Keratinocyte (primary cell): ENCODE data around the gene CTNNA2. TPM values are rescaled to one million over a fixed set of nuclear protein-coding genes. Genes with fewer than 3 reads are reported as not detected.

ENCODE experiments used
- DNase-seq: peaks from one replicate; pipeline ENCODE4 v3.0.0-alpha.2; 2011; ENCODE audit warnings: low read depth, missing footprints, low spot score
- FAIRE-seq: peaks from 2 replicates; lab custom pipeline; 2011; peaks lifted over from hg19 to GRCh38; lab: Jason Lieb, UNC
- H2AFZ ChIP-seq: 2 replicates; pipeline ENCODE4 v1.6.0; 2012; ENCODE audit warnings: low read length, control low read depth, inconsistent platforms; ENCODE audit not compliant: control insufficient read depth
- H3K27ac ChIP-seq: 2 replicates; pipeline ENCODE4 v1.5.1; 2011; ENCODE audit warnings: low read length; ENCODE audit not compliant: control insufficient read depth, insufficient read depth
- H3K27me3 ChIP-seq: 3 replicates; pipeline ENCODE4 v1.6.0; 2011; ENCODE audit warnings: low read length; ENCODE audit not compliant: control insufficient read depth, insufficient read depth; ENCODE audit errors: extremely low read depth
- H3K36me3 ChIP-seq, 2 experiments: 2 replicates in 1 of 2; 3 replicates in 1 of 2; pipeline ENCODE4 v1.5.1; 2011; ENCODE audit warnings: low read length in 2 of 2, mild to moderate bottlenecking in 1 of 2; ENCODE audit not compliant: control insufficient read depth in 2 of 2, insufficient read depth in 2 of 2; ENCODE audit errors: extremely low read depth in 1 of 2
- H3K4me1 ChIP-seq: 3 replicates; pipeline ENCODE4 v1.5.1; 2011; ENCODE audit warnings: low read length; ENCODE audit not compliant: control insufficient read depth, insufficient read depth; ENCODE audit errors: extremely low read depth
- H3K4me2 ChIP-seq: 3 replicates; pipeline ENCODE4 v1.6.0; 2011; ENCODE audit warnings: low read depth, low read length; ENCODE audit not compliant: control insufficient read depth, insufficient read depth; ENCODE audit errors: extremely low read depth
- H3K4me3 ChIP-seq, 3 experiments: fragments of 200-600 bp in 1 of 3; sonication (generic) in 1 of 3; 2 replicates in 2 of 3; 3 replicates in 1 of 3; pipeline ENCODE4 v1.5.1; 2011 to 2016; ENCODE audit warnings: low read length in 3 of 3, mild to moderate bottlenecking in 3 of 3, control low read depth in 2 of 3, inconsistent platforms in 1 of 3, low read depth in 1 of 3, mixed read lengths in 1 of 3, mixed run types in 1 of 3, moderate library complexity in 1 of 3; ENCODE audit not compliant: control insufficient read depth in 2 of 3, insufficient read depth in 2 of 3; ENCODE audit errors: extremely low read depth in 1 of 3
- H3K79me2 ChIP-seq: 2 replicates; pipeline ENCODE4 v1.6.0; 2012; ENCODE audit warnings: low read length; ENCODE audit not compliant: control insufficient read depth, insufficient read depth
- H3K9ac ChIP-seq: 3 replicates; pipeline ENCODE4 v1.6.0; 2011; ENCODE audit warnings: low read length; ENCODE audit not compliant: control insufficient read depth, insufficient read depth; ENCODE audit errors: extremely low read depth
- H3K9me1 ChIP-seq: 3 replicates; pipeline ENCODE4 v1.6.0; 2011; ENCODE audit warnings: low read length; ENCODE audit not compliant: control insufficient read depth, insufficient read depth; ENCODE audit errors: extremely low read depth
- H3K9me3 ChIP-seq: 2 replicates; pipeline ENCODE4 v1.5.1; 2012; ENCODE audit warnings: low read depth, low read length; ENCODE audit not compliant: control insufficient read depth
- H4K20me1 ChIP-seq: 3 replicates; pipeline ENCODE4 v1.6.0; 2011; ENCODE audit warnings: low read length; ENCODE audit not compliant: control insufficient read depth, insufficient read depth; ENCODE audit errors: extremely low read depth
- EZH2 ChIP-seq: IDR thresholded peaks from one replicate; pipeline ENCODE4 v1.6.1; 2012; ENCODE audit warnings: inconsistent platforms, mild to moderate bottlenecking, low read length, moderate library complexity
- dilution Hi-C: fragments of 300-500 bp; cut with MboI; formaldehyde crosslinking; loops from one replicate; pipeline ENCODE4 v1.7.0; 2020; ENCODE audit warnings: low sequenced_read_pairs; ENCODE audit not compliant: extremely low pct_ligation_motif_present
- polyA plus RNA-seq, 5 experiments: library from polyadenylated mRNA; depleted of rRNA in 3 of 5; stranded (reverse) in 3 of 5; stranded (forward) in 1 of 5; unstranded in 1 of 5; fragments of >200 nt; gene quantifications; 1 replicate in 1 of 5; 2 replicates in 3 of 5; 3 replicates in 1 of 5; pipeline versions ENCODE4 v1.2.1 to v1.2.3, GENCODE V29; 2011 to 2012; ENCODE audit warnings: missing spikeins in 2 of 5, low read depth in 1 of 5, low replicate concordance in 1 of 5
- TF ChIP-seq, protein P1 (sequence below), 3 experiments: IDR thresholded peaks in 1 of 3; conservative IDR thresholded peaks in 1 of 3; optimal IDR thresholded peaks in 1 of 3; 2 replicates in 2 of 3; 3 replicates in 1 of 3; pipeline versions ENCODE3 to v1.5.1; 2011; ENCODE audit warnings: low read length in 3 of 3, mild to moderate bottlenecking in 3 of 3, moderate library complexity in 2 of 3, control low read depth in 1 of 3, inconsistent platforms in 1 of 3; ENCODE audit not compliant: insufficient read depth in 2 of 3; ENCODE audit errors: extremely low read depth in 1 of 3

Gene CTNNA2
- polyA plus RNA-seq, 1 donor (not counting 4 experiments of a cell fraction or from before 2014, with no cell fraction given): not detected

GRCh38 chr2:79833235-79833878 lies 320.5 kb downstream of the CTNNA2 start:
- no peak overlapping the region for H3K9ac ChIP-seq
- no peaks in the 10 kb centered on the region for H3K79me2 ChIP-seq
- no peaks in the 10 kb centered on the region for H3K27me3 ChIP-seq
- no peaks in the 10 kb centered on the region for H3K9me1 ChIP-seq
- no peaks in the 10 kb centered on the region for H3K9me3 ChIP-seq
- no peak overlapping the region for H3K27ac ChIP-seq
- no peaks in the 10 kb centered on the region for H3K36me3 ChIP-seq
- no peak overlapping the region for H3K4me2 ChIP-seq
- TF ChIP-seq, protein P1, sequence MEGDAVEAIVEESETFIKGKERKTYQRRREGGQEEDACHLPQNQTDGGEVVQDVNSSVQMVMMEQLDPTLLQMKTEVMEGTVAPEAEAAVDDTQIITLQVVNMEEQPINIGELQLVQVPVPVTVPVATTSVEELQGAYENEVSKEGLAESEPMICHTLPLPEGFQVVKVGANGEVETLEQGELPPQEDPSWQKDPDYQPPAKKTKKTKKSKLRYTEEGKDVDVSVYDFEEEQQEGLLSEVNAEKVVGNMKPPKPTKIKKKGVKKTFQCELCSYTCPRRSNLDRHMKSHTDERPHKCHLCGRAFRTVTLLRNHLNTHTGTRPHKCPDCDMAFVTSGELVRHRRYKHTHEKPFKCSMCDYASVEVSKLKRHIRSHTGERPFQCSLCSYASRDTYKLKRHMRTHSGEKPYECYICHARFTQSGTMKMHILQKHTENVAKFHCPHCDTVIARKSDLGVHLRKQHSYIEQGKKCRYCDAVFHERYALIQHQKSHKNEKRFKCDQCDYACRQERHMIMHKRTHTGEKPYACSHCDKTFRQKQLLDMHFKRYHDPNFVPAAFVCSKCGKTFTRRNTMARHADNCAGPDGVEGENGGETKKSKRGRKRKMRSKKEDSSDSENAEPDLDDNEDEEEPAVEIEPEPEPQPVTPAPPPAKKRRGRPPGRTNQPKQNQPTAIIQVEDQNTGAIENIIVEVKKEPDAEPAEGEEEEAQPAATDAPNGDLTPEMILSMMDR (optimal IDR thresholded peaks at IDR 0.05 in 1 of 3, IDR thresholded peaks at IDR 0.05 in 1 of 3, conservative IDR thresholded peaks at IDR 0.05 in 1 of 3; ENCODE audit: extremely low read depth in 1 of 3, insufficient read depth in 2 of 3, low read length in 3 of 3): no peak
- TF ChIP-seq EZH2: no peak
- FAIRE-seq: no peak
- dilution Hi-C loops: no loop called here
- H4K20me1 ChIP-seq: no peaks in the 10 kb centered on the region
- H3K4me1 ChIP-seq: no peaks in the 10 kb centered on the region
- H3K4me3 ChIP-seq: no peak overlapping the region
- no peak for DNase-seq
- no peak overlapping the region for H2AFZ ChIP-seq

DNA sequence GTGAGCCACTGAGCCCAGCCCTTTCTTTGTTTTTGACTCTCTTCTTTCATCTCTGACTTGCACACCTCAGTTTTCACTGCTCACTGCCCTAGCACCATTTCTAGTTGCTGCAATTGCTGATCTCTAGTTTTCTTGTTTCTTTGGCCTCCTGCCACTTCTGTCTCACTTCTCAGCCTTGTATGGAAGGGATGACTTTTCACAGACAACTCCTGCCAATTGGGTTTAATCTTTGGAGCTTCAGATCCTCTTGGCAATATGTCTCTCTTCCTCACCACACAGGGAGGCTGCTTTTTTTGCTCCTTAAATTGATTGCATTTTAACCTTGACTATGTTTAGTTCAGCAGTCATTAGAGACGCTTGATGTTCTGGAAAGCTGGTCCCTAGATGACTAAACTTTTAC lies 323.1 kb downstream of the CTNNA2 start:
- dilution Hi-C loops: no loop called here
- TF ChIP-seq, protein P1 (optimal IDR thresholded peaks at IDR 0.05 in 1 of 3, IDR thresholded peaks at IDR 0.05 in 1 of 3, conservative IDR thresholded peaks at IDR 0.05 in 1 of 3; ENCODE audit: extremely low read depth in 1 of 3, insufficient read depth in 2 of 3, low read length in 3 of 3): no peak
- no peak for TF ChIP-seq EZH2
- Histone ChIP-seq H3K27me3 (no peaks in the 10 kb centered on the region), H3K4me3 (no peak overlapping the region), H3K4me2 (no peak overlapping the region), H3K9me3 (no peaks in the 10 kb centered on the region), H2AFZ (no peak overlapping the region), H3K4me1 (no peaks in the 10 kb centered on the region), H3K27ac (no peak overlapping the region), H3K9me1 (no peaks in the 10 kb centered on the region), H3K79me2 (no peaks in the 10 kb centered on the region), H3K9ac (no peak overlapping the region), H4K20me1 (no peaks in the 10 kb centered on the region), H3K36me3 (no peaks in the 10 kb centered on the region)
- DNase-seq: no peak
- FAIRE-seq: no peak
